ENCODE results near the gene GPR153. TPM values are rescaled to one million over a fixed set of nuclear protein-coding genes. Genes with fewer than 3 reads are reported as not detected.

GPR153 gene
- total RNA-seq, 1 donor from 2014 or later = 8.4 TPM

DNA sequence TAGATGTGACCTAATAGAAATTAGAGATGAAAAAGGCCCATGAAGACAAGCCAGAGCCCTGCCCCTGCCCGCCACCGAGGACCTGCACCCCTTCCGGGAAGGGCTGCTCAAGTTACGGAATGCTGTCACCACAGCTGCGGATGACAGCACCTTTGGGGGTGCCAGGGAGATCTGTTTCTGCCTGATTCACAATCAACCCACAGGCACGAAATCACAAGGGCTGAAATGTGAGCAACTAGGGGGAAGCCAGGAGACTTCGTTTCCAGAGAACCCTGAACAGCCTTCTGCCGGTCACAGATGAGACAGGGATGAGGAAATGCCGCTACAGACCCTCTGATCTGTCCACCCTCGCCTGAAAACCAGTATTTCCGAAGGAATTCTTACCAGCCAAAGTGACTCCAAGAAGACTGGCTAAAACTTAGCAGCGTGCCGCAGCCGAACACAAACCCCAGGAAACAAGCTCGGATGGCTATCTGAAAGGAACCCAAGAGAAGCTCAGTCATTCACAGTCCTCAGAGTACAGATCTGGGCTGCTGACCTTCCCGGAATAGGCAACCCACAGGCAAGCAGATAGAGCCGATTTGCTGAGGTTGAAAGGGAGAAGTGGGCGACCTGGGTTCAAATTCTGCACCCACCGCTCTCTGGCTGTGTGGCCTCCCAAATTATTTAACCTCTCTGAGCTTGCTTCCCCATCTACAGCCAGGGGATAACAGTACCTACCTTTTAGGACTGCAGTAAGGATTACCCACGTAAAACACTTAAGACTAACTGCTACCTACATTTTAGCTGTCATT, 26.2 kb downstream of the GPR153 start:
- H3K36me3 Mint-ChIP-seq = peaks cover 12% of the 10 kb centered on the region
- peak overlapping the region; percentile 95 for H3K4me2 ChIP-seq
- no peak overlapping the region for H2AFZ ChIP-seq (replicated peaks)

DNA sequence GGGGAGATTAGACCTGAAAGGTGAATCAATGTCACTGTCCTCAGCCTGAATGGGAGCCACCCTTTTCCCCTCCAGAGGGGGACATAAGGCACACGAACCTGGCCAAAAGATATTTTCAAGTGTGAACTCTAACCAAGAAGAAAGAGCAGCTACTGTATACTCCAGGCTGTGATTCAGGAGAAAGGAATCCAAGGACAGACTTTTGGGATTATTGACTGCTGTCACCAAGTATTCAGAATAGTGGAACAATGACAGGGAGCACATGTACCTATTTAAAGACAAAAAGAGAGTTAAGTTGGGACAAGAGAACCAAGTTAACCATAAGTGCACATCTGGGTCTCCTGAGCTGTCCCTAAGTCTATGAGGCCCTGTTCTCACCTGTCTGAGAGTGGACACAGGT, 27.5 kb downstream of the GPR153 start:
- Mint-ChIP-seq H3K27ac (no peak overlapping the region), H3K4me1 (peaks cover 30% of the 10 kb centered on the region), H3K9me3 (peaks cover 4% of the 10 kb centered on the region), H3K36me3 (peaks cover 12% of the 10 kb centered on the region), H3K27me3 (ENCODE audit: insufficient read depth, low read depth) (peaks cover 5% of the 10 kb centered on the region), H3K4me3 (peak overlapping the region; percentile 64)
- Histone ChIP-seq H4K20me1 (ENCODE audit: low read depth) (peaks cover 31% of the 10 kb centered on the region), H3K27ac (no peak overlapping the region), H3K9ac (no peak overlapping the region), H3K9me3 (ENCODE audit: low read depth) (no peaks in the 10 kb centered on the region), H3K4me3 (no peak overlapping the region), H3K4me2 (no peak overlapping the region), H3K79me2 (ENCODE audit: low read depth) (peaks cover 58% of the 10 kb centered on the region), H3K36me3 (peaks cover 8% of the 10 kb centered on the region), H3F3A (ENCODE audit: low read depth) (peaks cover 20% of the 10 kb centered on the region), H3K4me1 (peaks cover 15% of the 10 kb centered on the region), H2AFZ (replicated peaks) (no peak overlapping the region), H3K27me3 (no peaks in the 10 kb centered on the region)
- TF ChIP-seq, protein P1, sequence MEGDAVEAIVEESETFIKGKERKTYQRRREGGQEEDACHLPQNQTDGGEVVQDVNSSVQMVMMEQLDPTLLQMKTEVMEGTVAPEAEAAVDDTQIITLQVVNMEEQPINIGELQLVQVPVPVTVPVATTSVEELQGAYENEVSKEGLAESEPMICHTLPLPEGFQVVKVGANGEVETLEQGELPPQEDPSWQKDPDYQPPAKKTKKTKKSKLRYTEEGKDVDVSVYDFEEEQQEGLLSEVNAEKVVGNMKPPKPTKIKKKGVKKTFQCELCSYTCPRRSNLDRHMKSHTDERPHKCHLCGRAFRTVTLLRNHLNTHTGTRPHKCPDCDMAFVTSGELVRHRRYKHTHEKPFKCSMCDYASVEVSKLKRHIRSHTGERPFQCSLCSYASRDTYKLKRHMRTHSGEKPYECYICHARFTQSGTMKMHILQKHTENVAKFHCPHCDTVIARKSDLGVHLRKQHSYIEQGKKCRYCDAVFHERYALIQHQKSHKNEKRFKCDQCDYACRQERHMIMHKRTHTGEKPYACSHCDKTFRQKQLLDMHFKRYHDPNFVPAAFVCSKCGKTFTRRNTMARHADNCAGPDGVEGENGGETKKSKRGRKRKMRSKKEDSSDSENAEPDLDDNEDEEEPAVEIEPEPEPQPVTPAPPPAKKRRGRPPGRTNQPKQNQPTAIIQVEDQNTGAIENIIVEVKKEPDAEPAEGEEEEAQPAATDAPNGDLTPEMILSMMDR (IDR thresholded peaks at IDR 0.05) = no peak
- TF ChIP-seq EZH2phosphoT487 (IDR thresholded peaks at IDR 0.05) = no peak
- no peak for TF ChIP-seq EZH2 (IDR thresholded peaks at IDR 0.05)
- DNase-seq (ENCODE audit: low spot score) = no peak

More for the DNA sequence above, 26.2 kb downstream of the GPR153 start:
- peak overlapping the region; percentile 84 for H3K4me3 ChIP-seq
- peaks cover 33% of the 10 kb centered on the region for H3F3A ChIP-seq (ENCODE audit: low read depth)
- peak overlapping the region; percentile 91 for H3K4me3 Mint-ChIP-seq
- TF ChIP-seq EZH2 (IDR thresholded peaks at IDR 0.05) = no peak
- no peak for TF ChIP-seq EZH2phosphoT487 (IDR thresholded peaks at IDR 0.05)
- TF ChIP-seq, protein P1 (IDR thresholded peaks at IDR 0.05) = no peak
- peaks cover 29% of the 10 kb centered on the region for H4K20me1 ChIP-seq (ENCODE audit: low read depth)
- H3K4me1 ChIP-seq = peaks cover 28% of the 10 kb centered on the region
- H3K27ac Mint-ChIP-seq = peak overlapping the region; percentile 42
- H3K9me3 Mint-ChIP-seq = peaks cover 4% of the 10 kb centered on the region
- no peaks in the 10 kb centered on the region for H3K27me3 ChIP-seq
- H3K79me2 ChIP-seq (ENCODE audit: low read depth) = peaks cover 58% of the 10 kb centered on the region
- no peaks in the 10 kb centered on the region for H3K9me3 ChIP-seq (ENCODE audit: low read depth)
- H3K4me1 Mint-ChIP-seq = peaks cover 44% of the 10 kb centered on the region
- peaks cover 8% of the 10 kb centered on the region for H3K36me3 ChIP-seq
- H3K9ac ChIP-seq = peak overlapping the region; percentile 89
- no peak for DNase-seq (ENCODE audit: low spot score)
- H3K27ac ChIP-seq = no peak overlapping the region
- peaks cover 9% of the 10 kb centered on the region for H3K27me3 Mint-ChIP-seq (ENCODE audit: insufficient read depth, low read depth)

DNA sequence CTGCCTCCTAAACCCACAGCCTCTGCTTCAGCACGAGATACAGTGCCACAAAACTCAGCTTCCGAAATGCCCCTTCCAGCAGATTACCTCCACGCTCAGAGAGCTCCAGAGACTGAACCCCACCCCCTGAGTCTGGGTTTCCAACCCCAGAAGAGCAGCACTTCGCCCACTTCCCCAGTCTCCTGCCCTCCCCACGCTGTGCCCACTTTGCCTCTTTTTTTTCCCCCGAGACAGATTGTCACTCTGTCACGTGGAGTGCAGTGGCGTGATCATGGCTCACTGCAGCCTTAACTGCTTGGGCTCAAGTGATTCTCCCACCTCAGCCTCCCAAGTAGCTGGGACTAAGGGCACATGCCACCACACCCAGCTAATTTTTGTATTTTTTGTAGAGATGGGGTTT, 35.2 kb downstream of the GPR153 start:
- no peaks in the 10 kb centered on the region for H3K9me3 ChIP-seq (ENCODE audit: low read depth)
- no peak overlapping the region for H2AFZ ChIP-seq (replicated peaks)
- peaks cover 25% of the 10 kb centered on the region for H3F3A ChIP-seq (ENCODE audit: low read depth)
- no peak overlapping the region for H3K27ac ChIP-seq
- Mint-ChIP-seq H3K27me3 (ENCODE audit: insufficient read depth, low read depth) (peaks cover 3% of the 10 kb centered on the region), H3K36me3 (peaks cover 31% of the 10 kb centered on the region), H3K9me3 (no peaks in the 10 kb centered on the region), H3K4me3 (no peak overlapping the region), H3K27ac (no peak overlapping the region), H3K4me1 (peaks cover 22% of the 10 kb centered on the region)
- no peaks in the 10 kb centered on the region for H3K27me3 ChIP-seq
- H4K20me1 ChIP-seq (ENCODE audit: low read depth) = peaks cover 45% of the 10 kb centered on the region
- H3K4me1 ChIP-seq = no peaks in the 10 kb centered on the region
- DNase-seq (ENCODE audit: low spot score) = no peak
- TF ChIP-seq EZH2 (IDR thresholded peaks at IDR 0.05) (no peak), EZH2phosphoT487 (IDR thresholded peaks at IDR 0.05) (no peak)
- TF ChIP-seq, protein P1 (IDR thresholded peaks at IDR 0.05) = no peak
- peaks cover 8% of the 10 kb centered on the region for H3K36me3 ChIP-seq
- H3K79me2 ChIP-seq (ENCODE audit: low read depth) = peaks cover 20% of the 10 kb centered on the region
- no peak overlapping the region for H3K4me2 ChIP-seq
- no peak overlapping the region for H3K4me3 ChIP-seq
- H3K9ac ChIP-seq = no peak overlapping the region

Data from neural progenitor cell (in vitro differentiated cells).